BLaER1 (cell line): ENCODE data around the gene POC1B.
A peak's percentile ranks its signal among the peaks of the same experiment; 100 is the strongest.

Experiments
- H3K27ac ChIP-seq: shearing (Covaris generic); formaldehyde crosslinking; 2 replicates; pipeline ENCODE4 v1.8.1; 2022
- H3K27me3 ChIP-seq: shearing (Covaris generic); formaldehyde crosslinking; 2 replicates; pipeline ENCODE4 v1.8.1; 2022
- H3K36me3 ChIP-seq: shearing (Covaris generic); formaldehyde crosslinking; 2 replicates; pipeline ENCODE4 v1.8.1; 2022
- H3K4me1 ChIP-seq: shearing (Covaris generic); formaldehyde crosslinking; 2 replicates; pipeline ENCODE4 v1.8.1; 2022
- H3K4me2 ChIP-seq: shearing (Covaris generic); formaldehyde crosslinking; 2 replicates; pipeline ENCODE4 v1.8.1; 2022
- H3K4me3 ChIP-seq: shearing (Covaris generic); formaldehyde crosslinking; 2 replicates; pipeline ENCODE4 v1.8.1; 2022
- H3K9ac ChIP-seq: shearing (Covaris generic); formaldehyde crosslinking; 2 replicates; pipeline ENCODE4 v1.8.1; 2022
- H3K9me3 ChIP-seq: shearing (Covaris generic); formaldehyde crosslinking; 2 replicates; pipeline ENCODE4 v1.8.1; 2022
- H4K20me1 ChIP-seq: shearing (Covaris generic); formaldehyde crosslinking; 2 replicates; pipeline ENCODE4 v1.8.1; 2022
- Cebpa-rat ChIP-seq: shearing (Covaris generic); IDR thresholded peaks from 2 replicates; pipeline ENCODE4 v1.8.1; 2022

POC1B gene

GRCh38 chr12:89559753-89560152 lies 33.9 kb upstream of the POC1B start:
- Histone ChIP-seq H3K4me1 (no peaks in the 10 kb centered on the region), H3K9me3 (no peaks in the 10 kb centered on the region), H3K27me3 (no peaks in the 10 kb centered on the region), H3K36me3 (no peaks in the 10 kb centered on the region), H3K4me2 (no peak overlapping the region), H4K20me1 (no peaks in the 10 kb centered on the region), H3K9ac (no peak overlapping the region), H3K27ac (no peak overlapping the region), H3K4me3 (no peak overlapping the region)
- no peak for TF ChIP-seq Cebpa-rat

- Histone ChIP-seq H3K4me3 (no peak overlapping the region), H3K36me3 (no peaks in the 10 kb centered on the region), H3K4me2 (no peak overlapping the region), H3K27ac (no peak overlapping the region), H3K9ac (no peak overlapping the region), H4K20me1 (no peaks in the 10 kb centered on the region), H3K27me3 (no peaks in the 10 kb centered on the region), H3K9me3 (no peaks in the 10 kb centered on the region), H3K4me1 (no peaks in the 10 kb centered on the region)
- no peak for TF ChIP-seq Cebpa-rat
Measured at GRCh38 chr12:89556976-89557375, 31.1 kb upstream of the POC1B start.

- no peaks in the 10 kb centered on the region for H3K27me3 ChIP-seq
- H3K9me3 ChIP-seq = no peaks in the 10 kb centered on the region
- TF ChIP-seq Cebpa-rat = no peak
- H3K27ac ChIP-seq = no peak overlapping the region
- H3K4me2 ChIP-seq = no peak overlapping the region
- no peaks in the 10 kb centered on the region for H4K20me1 ChIP-seq
- no peak overlapping the region for H3K4me3 ChIP-seq
- no peak overlapping the region for H3K9ac ChIP-seq
- H3K36me3 ChIP-seq = no peaks in the 10 kb centered on the region
- H3K4me1 ChIP-seq = no peaks in the 10 kb centered on the region
Measured at GRCh38 chr12:89552376-89552775, 26.5 kb upstream of the POC1B start.

- H3K27me3 ChIP-seq = no peaks in the 10 kb centered on the region
- no peaks in the 10 kb centered on the region for H3K36me3 ChIP-seq
- no peak for TF ChIP-seq Cebpa-rat
- H3K4me2 ChIP-seq = no peak overlapping the region
- no peaks in the 10 kb centered on the region for H4K20me1 ChIP-seq
- H3K27ac ChIP-seq = no peak overlapping the region
- no peak overlapping the region for H3K9ac ChIP-seq
- no peaks in the 10 kb centered on the region for H3K4me1 ChIP-seq
- no peaks in the 10 kb centered on the region for H3K9me3 ChIP-seq
- H3K4me3 ChIP-seq = no peak overlapping the region
Measured at GRCh38 chr12:89551747-89552146, 25.9 kb upstream of the POC1B start.

- Histone ChIP-seq H3K27me3 (no peaks in the 10 kb centered on the region), H3K4me1 (peaks cover 18% of the 10 kb centered on the region), H3K9ac (no peak overlapping the region), H3K36me3 (no peaks in the 10 kb centered on the region), H3K27ac (no peak overlapping the region), H3K4me2 (no peak overlapping the region), H3K9me3 (no peaks in the 10 kb centered on the region), H3K4me3 (no peak overlapping the region), H4K20me1 (no peaks in the 10 kb centered on the region)
- TF ChIP-seq Cebpa-rat = no peak
Measured at GRCh38 chr12:89547101-89547500, 21.3 kb upstream of the POC1B start.

- H3K9ac ChIP-seq = no peak overlapping the region
- H3K27ac ChIP-seq = no peak overlapping the region
- TF ChIP-seq Cebpa-rat = no peak
- H3K4me3 ChIP-seq = no peak overlapping the region
- H3K9me3 ChIP-seq = no peaks in the 10 kb centered on the region
- peaks cover 18% of the 10 kb centered on the region for H3K4me1 ChIP-seq
- H4K20me1 ChIP-seq = no peaks in the 10 kb centered on the region
- H3K36me3 ChIP-seq = no peaks in the 10 kb centered on the region
- no peaks in the 10 kb centered on the region for H3K27me3 ChIP-seq
- H3K4me2 ChIP-seq = no peak overlapping the region
Measured at GRCh38 chr12:89546151-89546550, 20.3 kb upstream of the POC1B start.

GRCh38 chr12:89544681-89545184 lies 18.9 kb upstream of the POC1B start:
- Histone ChIP-seq H3K4me1 (peaks cover 18% of the 10 kb centered on the region), H3K4me3 (no peak overlapping the region), H3K27ac (peak overlapping the region; percentile 47; the same call in 1 of the 2 replicates), H4K20me1 (no peaks in the 10 kb centered on the region), H3K4me2 (peak overlapping the region; percentile 73), H3K36me3 (no peaks in the 10 kb centered on the region), H3K27me3 (no peaks in the 10 kb centered on the region), H3K9me3 (no peaks in the 10 kb centered on the region), H3K9ac (peak overlapping the region; percentile 46; the same call in 1 of the 2 replicates)
- TF ChIP-seq Cebpa-rat = no peak

- TF ChIP-seq Cebpa-rat = no peak
- no peaks in the 10 kb centered on the region for H4K20me1 ChIP-seq
- no peaks in the 10 kb centered on the region for H3K9me3 ChIP-seq
- H3K27ac ChIP-seq = no peak overlapping the region
- no peak overlapping the region for H3K4me3 ChIP-seq
- H3K36me3 ChIP-seq = no peaks in the 10 kb centered on the region
- no peak overlapping the region for H3K9ac ChIP-seq
- H3K4me2 ChIP-seq = no peak overlapping the region
- peaks cover 18% of the 10 kb centered on the region for H3K4me1 ChIP-seq
- no peaks in the 10 kb centered on the region for H3K27me3 ChIP-seq
Measured at GRCh38 chr12:89544022-89544421, 18.2 kb upstream of the POC1B start.

- no peaks in the 10 kb centered on the region for H3K9me3 ChIP-seq
- H3K27ac ChIP-seq = no peak overlapping the region
- no peak overlapping the region for H3K4me3 ChIP-seq
- H3K4me1 ChIP-seq = peaks cover 18% of the 10 kb centered on the region
- no peaks in the 10 kb centered on the region for H3K36me3 ChIP-seq
- H3K9ac ChIP-seq = no peak overlapping the region
- TF ChIP-seq Cebpa-rat = no peak
- no peak overlapping the region for H3K4me2 ChIP-seq
- no peaks in the 10 kb centered on the region for H4K20me1 ChIP-seq
- no peaks in the 10 kb centered on the region for H3K27me3 ChIP-seq
Measured at GRCh38 chr12:89542912-89543592, 17.2 kb upstream of the POC1B start.

- Histone ChIP-seq H4K20me1 (no peaks in the 10 kb centered on the region), H3K36me3 (no peaks in the 10 kb centered on the region), H3K4me2 (no peak overlapping the region), H3K4me1 (peaks cover 18% of the 10 kb centered on the region), H3K9ac (no peak overlapping the region), H3K4me3 (no peak overlapping the region), H3K27me3 (no peaks in the 10 kb centered on the region), H3K27ac (no peak overlapping the region), H3K9me3 (no peaks in the 10 kb centered on the region)
- TF ChIP-seq Cebpa-rat = no peak
Measured at GRCh38 chr12:89542236-89542635, 16.4 kb upstream of the POC1B start.
